ENCODE results near the gene C11orf24. TPM values are rescaled to one million over a fixed set of nuclear protein-coding genes. Genes with fewer than 3 reads are reported as not detected.

The C11orf24 gene
- total and polyA plus RNA-seq, 9 of the 15 experiments (the other 6 are each of a cell fraction or from before 2014, with no cell fraction given) = 2.0 to 65.2 (median 32.5) TPM

DNA sequence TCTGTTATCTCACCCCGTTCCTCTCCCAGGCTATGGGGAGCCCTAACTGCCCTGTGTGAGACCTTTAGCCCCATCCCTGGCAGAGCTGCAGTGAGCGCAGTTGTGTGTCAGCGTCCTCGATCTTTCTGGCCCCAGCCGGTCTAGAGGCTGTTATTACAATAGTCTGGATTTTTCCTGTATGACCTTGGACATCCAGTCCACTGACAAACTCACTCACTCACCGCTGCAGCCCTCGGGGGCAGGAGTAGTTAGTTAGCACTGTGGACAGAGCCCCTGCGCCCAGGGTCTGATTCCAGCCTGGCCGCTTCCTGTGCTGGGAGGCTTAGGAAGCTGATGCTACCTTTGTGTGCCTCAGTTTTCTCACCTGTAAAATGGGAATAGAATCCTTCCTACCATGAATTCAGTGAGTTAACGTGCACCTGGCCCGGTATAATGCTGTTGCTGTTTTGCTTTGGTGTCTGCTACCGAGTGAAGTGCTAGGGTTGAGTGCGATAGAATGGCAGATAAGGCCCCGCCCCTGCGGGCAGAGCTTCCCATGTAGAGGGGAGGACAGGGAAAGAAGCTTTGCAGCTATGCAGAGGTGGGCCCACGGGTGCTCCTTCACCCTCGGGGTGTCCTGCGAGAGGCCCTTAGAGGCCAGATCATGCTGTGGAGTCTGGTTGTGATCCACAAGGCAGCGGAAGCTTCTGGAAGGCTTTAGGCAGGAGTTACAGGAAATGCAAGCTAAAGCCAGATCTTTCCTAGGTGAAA, 43.6 kb upstream of the C11orf24 start (continued):
- peak; percentile 23; the same call in 1 of the 2 replicates for TF ChIP-seq VEZF1 (CRISPR knock-in tag; IDR thresholded peaks at IDR 0.05)
- no peak for TF ChIP-seq ZNF347 (CRISPR knock-in tag; IDR thresholded peaks at IDR 0.05; ENCODE audit: low read depth)
- no peak for TF ChIP-seq DNMT1 (IDR thresholded peaks at IDR 0.05)
- TF ChIP-seq SMAD1 (IDR thresholded peaks at IDR 0.05; ENCODE audit: low read depth, low read length, partially characterized antibody) = peak; percentile 33
- 0 out of 2 replicates have a peak, but pooled peaks have one; percentile 8 for TF ChIP-seq NCOR1 (IDR thresholded peaks at IDR 0.05)
- TF ChIP-seq HDAC2 (IDR thresholded peaks at IDR 0.05) = peak; percentile 87
- no peak for TF ChIP-seq NR3C1 (CRISPR knock-in tag; IDR thresholded peaks at IDR 0.05)
- 0 out of 2 replicates have a peak, but pooled peaks have one; percentile 59 for TF ChIP-seq PTBP1 (IDR thresholded peaks at IDR 0.05; ENCODE audit: low read depth, low read length)
- no peak for TF ChIP-seq PTRF (tag; IDR thresholded peaks at IDR 0.05)
- TF ChIP-seq ZNF197 (CRISPR knock-in tag; IDR thresholded peaks at IDR 0.05; ENCODE audit: low read depth) = no peak
- peak; percentile 74; the same call in 1 of the 2 replicates for TF ChIP-seq CBX1 (IDR thresholded peaks at IDR 0.05; ENCODE audit: low read depth)
- no peak for TF ChIP-seq TOE1 (IDR thresholded peaks at IDR 0.05; ENCODE audit: borderline replicate concordance)
- 0 out of 2 replicates have a peak, but pooled peaks have one; percentile 65 for TF ChIP-seq TOE1 (CRISPR knock-in tag; IDR thresholded peaks at IDR 0.05; ENCODE audit: borderline replicate concordance, low read depth)
- TF ChIP-seq POLR2G (IDR thresholded peaks at IDR 0.05; ENCODE audit: low read depth, low read length) = no peak; the same call in 1 of the 2 replicates
- no peak for TF ChIP-seq HNRNPLL (IDR thresholded peaks at IDR 0.05; ENCODE audit: low read depth, low read length, poor library complexity, severe bottlenecking)
- no peak for TF ChIP-seq PPARD (CRISPR knock-in tag; IDR thresholded peaks at IDR 0.05)
- TF ChIP-seq SRSF9 (IDR thresholded peaks at IDR 0.05; ENCODE audit: borderline replicate concordance, low read depth, low read length) = no peak
- TF ChIP-seq NUFIP1 (IDR thresholded peaks at IDR 0.05; ENCODE audit: partially characterized antibody) = no peak
- no peak for TF ChIP-seq ZNF57 (CRISPR knock-in tag; IDR thresholded peaks at IDR 0.05)
- TF ChIP-seq POU5F1 (IDR thresholded peaks at IDR 0.05; ENCODE audit: borderline replicate concordance, low read depth, low read length, partially characterized antibody) = no peak
- no peak for TF ChIP-seq CBFA2T3 (IDR thresholded peaks at IDR 0.05)
- peak; percentile 65; the same call in 1 of the 2 replicates for TF ChIP-seq SP1 (CRISPR knock-in tag; IDR thresholded peaks at IDR 0.05)
- 0 out of 2 replicates have a peak, but pooled peaks have one; percentile 37 for TF ChIP-seq DPF2 (IDR thresholded peaks at IDR 0.05)
